Activated CD4-positive, alpha-beta memory T cell treated with anti-CD3 and anti-CD28 coated beads, Interleukin-2, amount 10 ng/mL, durations not matched to agents 7 days and 5 days (primary cell): ENCODE measurements around the gene ADM2. TPM values are rescaled to one million over a fixed set of nuclear protein-coding genes. Genes with fewer than 3 reads are reported as not detected.
A peak's percentile ranks its signal among the peaks of the same experiment; 100 is the strongest.

Experiments
- CTCF ChIA-PET: fragments of 350-600 bp; sonication (Branson Sonifier 250); formaldehyde crosslinking; loops from one replicate; lab custom pipeline; 2021; ENCODE audit warnings: antibody characterized with exemption, inconsistent platforms; lab: Charles Lee
- POLR2A ChIA-PET: fragments of 350-600 bp; sonication (Branson Sonifier 250); formaldehyde crosslinking; loops from one replicate; lab custom pipeline; 2021; ENCODE audit warnings: antibody characterized with exemption; lab: Charles Lee
- DNase-seq: peaks from one replicate; pipeline ENCODE4 v3.0.0-alpha.2; 2020
- H3K27ac Mint-ChIP-seq: one replicate; pipeline ENCODE4 v1.8.0; 2021; ENCODE audit warnings: mild to moderate bottlenecking, mixed read lengths
- H3K27me3 Mint-ChIP-seq: one replicate; pipeline ENCODE4 v1.8.0; 2021; ENCODE audit warnings: mixed read lengths
- H3K36me3 Mint-ChIP-seq: one replicate; pipeline ENCODE4 v1.8.0; 2021; ENCODE audit warnings: low read depth, mixed read lengths
- H3K4me1 Mint-ChIP-seq: one replicate; pipeline ENCODE4 v1.8.0; 2021; ENCODE audit warnings: mixed read lengths
- H3K4me3 Mint-ChIP-seq: one replicate; pipeline ENCODE4 v1.8.0; 2021; ENCODE audit warnings: mild to moderate bottlenecking, mixed read lengths
- H3K9me3 Mint-ChIP-seq: one replicate; pipeline ENCODE4 v1.8.0; 2021; ENCODE audit warnings: mixed read lengths
- total RNA-seq, 2 experiments: library from RNA; stranded (reverse); gene quantifications; one replicate each; pipeline ENCODE4 v1.2.3, GENCODE V29; 2021

ADM2 gene
- total RNA-seq, 2 experiments from 2014 or later: 7.6 to 8.8 TPM

DNA sequence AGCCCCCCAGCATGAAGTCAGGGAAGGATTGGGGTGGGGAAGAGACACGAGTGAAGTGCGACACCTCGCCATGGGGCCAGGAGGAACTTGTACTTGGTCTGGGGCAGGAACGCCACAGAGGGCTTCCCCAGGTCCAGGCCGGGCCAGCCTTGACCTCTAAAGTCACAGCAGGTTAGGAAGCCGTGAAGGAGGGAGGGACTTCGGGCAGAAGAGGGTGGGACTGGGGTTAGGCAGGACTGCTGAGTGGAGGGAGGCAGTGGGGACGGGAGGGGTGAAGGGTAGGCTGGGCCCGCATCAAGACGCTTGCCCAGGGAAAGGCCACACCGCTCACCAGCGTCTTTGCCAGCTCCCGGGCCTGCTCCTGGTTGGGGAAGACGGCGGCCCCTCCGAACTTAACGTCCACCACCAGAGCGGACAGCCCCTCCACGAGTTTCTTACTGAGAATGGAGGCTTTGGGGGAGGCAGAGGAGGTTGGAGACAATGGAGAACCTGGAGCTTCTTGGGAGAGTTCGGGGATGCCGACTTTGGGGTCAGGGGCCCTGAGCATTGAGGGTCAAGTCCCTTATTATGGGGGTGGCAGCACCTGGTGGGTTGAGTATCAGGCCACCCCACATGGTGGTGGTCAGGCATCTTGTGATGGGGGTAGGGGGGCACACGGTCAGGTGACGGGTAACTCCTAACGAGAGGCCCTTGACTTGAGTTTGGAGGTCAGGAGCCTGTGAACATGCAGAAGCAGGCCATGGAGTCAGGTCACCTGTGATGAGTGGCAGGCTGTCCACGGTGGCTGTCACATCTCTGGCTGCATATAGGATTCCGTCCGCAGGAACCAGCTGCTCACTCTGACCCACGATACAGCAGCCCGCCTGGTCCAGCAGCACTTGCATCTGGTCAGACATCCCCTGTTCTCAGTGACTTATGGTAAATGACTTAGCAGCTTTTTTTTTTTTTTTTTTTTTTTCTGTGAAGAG is 45.8 kb downstream of the ADM2 start:
- ChIA-PET CTCF (interaction anchor here (0.6 to 6.0 kb wide), 7 partner anchors 15 to 251 kb away, joined by 3 to 150 read pairs (median 4); partner anchors contain the start of genes KLHDC7B, LMF2 and SYCE3), POLR2A (interaction anchor here (0.7 to 12.1 kb wide), 12 partner anchors 11 to 94 kb away, joined by 3 to 583 read pairs (median 18); partner anchors contain the start of genes CHKB, KLHDC7B, LMF2 and NCAPH2)
- Mint-ChIP-seq H3K36me3 (peaks cover 48% of the 10 kb centered on the region), H3K9me3 (no peaks in the 10 kb centered on the region), H3K27ac (peak overlapping the region; percentile 89), H3K27me3 (no peaks in the 10 kb centered on the region), H3K4me3 (peak overlapping the region; percentile 83), H3K4me1 (peaks cover 43% of the 10 kb centered on the region)
- peak; percentile 69 for DNase-seq

DNA sequence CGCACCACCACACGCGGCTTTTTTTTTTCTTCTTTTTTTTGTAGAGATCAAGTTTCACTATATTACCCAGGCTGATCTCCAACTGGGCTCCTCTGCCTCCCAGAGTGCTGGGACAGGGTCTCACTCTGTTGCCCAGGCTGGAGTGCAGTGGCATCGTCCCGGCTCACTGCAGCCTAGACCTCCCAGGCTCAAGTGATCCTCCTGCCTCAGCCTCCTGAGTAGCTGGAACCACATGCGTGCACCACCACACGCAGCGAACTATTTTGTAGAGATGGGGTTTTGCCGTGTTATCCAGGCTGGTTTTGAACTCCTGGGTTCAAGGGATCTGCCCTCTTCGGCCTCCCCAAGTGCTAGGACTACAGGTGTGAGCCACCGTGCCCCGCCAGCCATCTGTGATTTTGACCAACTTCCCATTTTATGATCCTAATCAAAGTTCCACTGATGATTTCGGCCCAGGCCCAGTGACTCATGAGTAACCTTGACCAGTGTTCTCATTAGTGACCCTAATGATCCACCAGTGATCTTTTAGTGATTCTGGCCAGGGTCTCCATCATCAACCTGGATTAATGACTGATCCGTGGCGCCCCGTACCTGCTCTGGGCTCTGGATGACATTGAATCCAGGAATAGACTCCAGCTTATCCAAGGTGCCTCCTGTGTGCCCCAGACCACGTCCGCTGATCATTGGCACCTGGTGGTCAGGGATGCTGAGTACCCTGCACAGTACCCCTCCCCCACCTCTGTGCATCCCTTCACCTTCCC is 46.8 kb downstream of the ADM2 start:
- Mint-ChIP-seq H3K4me1 (peaks cover 48% of the 10 kb centered on the region), H3K27ac (peak overlapping the region; percentile 89), H3K9me3 (no peaks in the 10 kb centered on the region), H3K4me3 (peak overlapping the region; percentile 83), H3K27me3 (no peaks in the 10 kb centered on the region), H3K36me3 (peaks cover 49% of the 10 kb centered on the region)
- ChIA-PET POLR2A (interaction anchor here (0.8 to 12.1 kb wide), 15 partner anchors 10 to 277 kb away, joined by 3 to 583 read pairs (median 9); partner anchors contain the start of genes CHKB, HDAC10, KLHDC7B and LMF2), CTCF (interaction anchor here (1.1 to 6.0 kb wide), 5 partner anchors 14 to 252 kb away, joined by 3 to 150 read pairs (median 7); partner anchors contain the start of genes KLHDC7B, LMF2 and SYCE3)
- DNase-seq: no peak

DNA sequence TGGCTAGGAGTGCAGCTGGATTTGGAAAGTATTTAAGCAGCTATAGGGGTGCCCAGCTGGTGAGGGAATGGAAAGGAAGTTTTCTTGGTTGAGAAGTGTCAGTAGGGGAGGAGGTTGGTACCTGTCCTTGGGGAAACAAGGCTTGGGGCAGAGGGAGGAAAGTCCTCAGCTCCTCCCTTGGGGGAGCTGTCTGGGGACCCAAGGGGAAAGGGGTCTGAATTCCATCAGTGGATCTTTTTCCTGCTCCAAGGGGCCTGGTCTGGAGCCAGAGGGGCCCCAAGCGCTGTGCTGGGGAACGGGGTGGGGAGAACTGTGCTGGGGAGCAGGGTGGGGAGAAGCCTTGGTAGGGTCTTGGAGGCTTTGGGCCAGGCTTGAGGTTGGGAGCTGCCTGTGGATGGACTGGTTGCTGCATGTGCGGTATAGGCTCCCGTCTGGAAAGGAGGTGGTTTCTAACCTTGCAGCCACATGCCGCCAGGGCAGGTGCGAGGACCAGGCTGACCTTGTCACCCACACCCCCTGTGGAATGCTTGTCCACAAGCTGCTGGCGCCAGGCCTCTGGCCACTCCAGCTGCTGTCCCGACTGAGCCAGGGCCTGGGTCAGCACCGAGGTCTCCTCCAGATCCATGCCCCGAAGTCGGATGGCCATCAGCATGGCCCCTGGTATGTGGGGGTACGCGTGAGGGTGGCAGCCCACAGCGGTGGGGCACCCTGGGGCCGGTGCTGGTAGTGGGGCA is 47.5 kb downstream of the ADM2 start:
- peak overlapping the region; percentile 83 for H3K4me3 Mint-ChIP-seq

DNA sequence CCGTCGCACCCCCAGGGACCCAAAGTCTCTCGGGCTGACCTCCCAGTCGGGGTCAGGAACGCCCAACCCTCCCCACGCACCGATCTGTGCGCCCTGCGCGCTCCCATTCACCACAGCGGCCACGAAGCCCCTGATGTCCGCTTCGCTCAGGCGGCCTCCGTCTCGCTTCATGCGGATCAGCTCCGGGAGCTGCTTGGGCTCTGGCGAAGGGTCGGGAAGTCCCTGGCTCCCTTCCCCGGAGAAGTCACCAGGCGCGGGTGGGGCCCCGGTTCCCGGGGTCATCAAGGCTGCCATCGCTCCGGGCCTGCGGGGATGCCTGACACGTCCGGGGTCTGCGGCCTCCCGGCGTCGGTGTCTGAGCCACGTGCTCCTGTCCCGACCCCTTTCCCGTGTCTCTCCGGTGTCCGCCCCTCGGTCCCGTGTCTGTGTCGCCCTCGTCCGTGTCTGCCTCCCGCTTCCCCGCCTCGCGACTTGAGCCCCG is 48.1 kb downstream of the ADM2 start:
- ChIA-PET POLR2A (interaction anchor here (0.6 to 12.1 kb wide), 23 partner anchors 9 to 578 kb away, joined by 3 to 583 read pairs (median 4); partner anchors contain the start of genes ARSA, CHKB, KLHDC7B and LMF2), CTCF (interaction anchor here (1.0 to 6.0 kb wide), 5 partner anchors 12 to 92 kb away, joined by 4 to 150 read pairs (median 6); partner anchors contain the start of genes KLHDC7B, LMF2, NCAPH2 and SYCE3)
- peaks cover 53% of the 10 kb centered on the region for H3K4me1 Mint-ChIP-seq
- DNase-seq: no peak
- no peaks in the 10 kb centered on the region for H3K27me3 Mint-ChIP-seq
- H3K9me3 Mint-ChIP-seq: no peaks in the 10 kb centered on the region
- peaks cover 42% of the 10 kb centered on the region for H3K36me3 Mint-ChIP-seq
- H3K4me3 Mint-ChIP-seq: peak overlapping the region; percentile 83
- peak overlapping the region; percentile 89 for H3K27ac Mint-ChIP-seq

More for the DNA sequence above, 47.5 kb downstream of the ADM2 start:
- Mint-ChIP-seq H3K4me1 (peaks cover 49% of the 10 kb centered on the region), H3K27me3 (no peaks in the 10 kb centered on the region), H3K27ac (peak overlapping the region; percentile 89), H3K9me3 (no peaks in the 10 kb centered on the region), H3K36me3 (peaks cover 44% of the 10 kb centered on the region)
- ChIA-PET CTCF (interaction anchor here (1.4 to 6.0 kb wide), 4 partner anchors 13 to 92 kb away, joined by 4 to 150 read pairs (median 14); partner anchors contain the start of genes KLHDC7B, LMF2, NCAPH2 and SYCE3), POLR2A (interaction anchor here (0.6 to 12.1 kb wide), 16 partner anchors 9 to 277 kb away, joined by 3 to 583 read pairs (median 6); partner anchors contain the start of genes CHKB, HDAC10, LMF2 and NCAPH2)
- no peak for DNase-seq

DNA sequence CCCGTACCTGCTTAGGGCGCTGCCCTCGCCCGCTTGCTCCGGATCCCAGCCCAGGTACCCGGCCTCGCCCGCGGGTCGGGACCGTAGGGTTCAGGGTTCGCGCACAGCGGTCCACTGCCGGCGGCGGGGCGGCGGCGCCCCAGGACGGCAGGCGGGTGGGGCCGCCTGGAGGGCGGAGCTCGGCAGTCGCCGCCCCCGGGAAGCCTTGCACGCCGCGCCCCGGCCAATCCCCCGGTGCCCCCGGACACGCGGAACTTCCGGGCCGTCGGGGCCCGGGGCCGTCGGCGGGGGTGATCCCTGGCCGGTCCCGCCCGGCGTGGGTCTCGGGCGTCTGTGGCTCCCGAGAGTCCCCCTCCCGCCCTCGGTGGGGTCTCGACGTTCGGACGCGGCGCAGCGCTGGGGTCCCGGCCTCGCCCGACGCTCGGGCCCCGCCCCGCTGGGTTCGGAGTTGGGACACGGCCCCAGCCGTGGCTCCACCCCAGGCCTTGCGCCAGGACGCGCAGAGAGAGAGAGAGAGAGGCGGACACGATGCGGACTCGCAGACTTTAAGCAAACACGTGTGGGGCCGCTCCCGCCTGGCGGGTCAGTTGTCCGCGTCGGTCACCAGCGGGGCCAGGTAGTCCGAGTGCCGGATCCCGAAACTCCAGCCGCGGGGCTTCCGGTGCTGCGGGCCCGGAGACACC is 48.7 kb downstream of the ADM2 start, which contains the start of gene TYMP:
TSS of gene TYMP (minus strand) at position 116 of the 683 bp plus-strand sequence. CDS start 303 bp downstream, outside the sequence.
- POLR2A ChIA-PET: interaction anchor here (0.7 to 12.1 kb wide), 21 partner anchors 8 to 579 kb away, joined by 3 to 583 read pairs (median 4); partner anchors contain the start of genes ARSA, CHKB, KLHDC7B and LMF2
- DNase-seq: peak; percentile 84
- Mint-ChIP-seq H3K4me1 (peaks cover 50% of the 10 kb centered on the region), H3K36me3 (peaks cover 37% of the 10 kb centered on the region), H3K27ac (peak within 1 kb of the TSS; percentile 98), H3K4me3 (peak within 1 kb of the TSS; percentile 95), H3K27me3 (no peaks in the 10 kb centered on the region), H3K9me3 (no peaks in the 10 kb centered on the region)
- CTCF ChIA-PET: interaction anchor here (1.0 to 6.0 kb wide), 5 partner anchors 12 to 91 kb away, joined by 4 to 150 read pairs (median 6); partner anchors contain the start of genes KLHDC7B, LMF2, NCAPH2 and SYCE3

DNA sequence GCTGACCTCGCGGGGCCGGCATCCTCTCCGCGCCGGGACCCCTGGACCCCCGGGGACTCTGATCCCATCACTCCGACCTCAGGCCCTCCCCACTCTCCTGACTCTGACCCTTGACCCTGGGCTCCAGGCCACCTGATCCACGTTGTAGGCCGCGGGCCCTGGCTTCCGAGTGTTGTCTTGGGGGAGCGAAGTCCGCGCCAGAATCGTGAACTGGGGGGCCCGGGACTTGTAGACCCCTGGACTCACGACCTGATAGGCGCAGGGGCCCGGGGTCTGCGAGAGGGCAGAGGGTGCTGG is 49.2 kb downstream of the ADM2 start:
- Mint-ChIP-seq H3K4me3 (peak overlapping the region; percentile 95), H3K4me1 (peaks cover 51% of the 10 kb centered on the region), H3K27me3 (no peaks in the 10 kb centered on the region), H3K9me3 (no peaks in the 10 kb centered on the region), H3K27ac (peak overlapping the region; percentile 98), H3K36me3 (peaks cover 37% of the 10 kb centered on the region)
- POLR2A ChIA-PET: interaction anchor here (0.6 to 12.1 kb wide), 10 partner anchors 8 to 340 kb away, joined by 3 to 583 read pairs (median 20); partner anchors contain the start of genes CHKB, KLHDC7B, LMF2 and NCAPH2
- CTCF ChIA-PET: interaction anchor here (0.9 kb wide), 1 partner anchor 8 kb away, joined by 3 read pairs; no protein-coding TSS in a partner anchor
- DNase-seq: no peak

DNA sequence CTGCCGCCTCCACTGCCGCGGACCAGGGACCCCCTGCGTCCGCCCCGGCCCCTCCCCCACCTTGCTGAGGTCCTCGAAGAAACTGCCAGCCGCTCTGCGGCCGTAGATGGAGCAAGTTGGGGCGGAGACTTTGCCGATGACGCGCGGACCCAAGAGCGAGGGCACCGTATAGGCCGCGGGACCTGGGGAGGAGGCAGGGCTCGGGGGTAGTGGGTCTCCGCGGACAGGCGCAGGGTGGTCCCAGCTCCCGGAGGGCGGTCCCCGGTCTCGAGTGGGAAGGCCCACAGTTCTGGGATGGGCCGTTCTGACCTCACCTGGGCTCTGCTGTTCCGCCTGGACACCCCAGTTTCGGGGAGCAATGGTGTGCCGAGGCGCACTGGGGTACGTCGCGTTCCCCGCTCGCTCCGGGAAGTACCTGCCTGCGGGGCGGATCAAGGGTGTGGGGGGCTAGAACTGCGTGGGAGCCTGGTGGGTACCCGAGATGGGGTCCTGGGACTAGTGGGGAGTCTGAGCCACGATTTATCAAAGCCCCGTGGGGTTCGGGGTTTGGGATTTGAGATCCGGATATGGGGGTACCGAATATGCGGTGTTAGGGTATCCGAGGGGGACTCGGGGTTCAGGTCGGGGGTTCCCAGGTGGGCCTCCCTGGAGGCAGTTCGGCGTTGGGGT is 49.7 kb downstream of the ADM2 start:
- ChIA-PET POLR2A (interaction anchor here (0.6 to 12.1 kb wide), 12 partner anchors 7 to 340 kb away, joined by 3 to 583 read pairs (median 11); partner anchors contain the start of genes CHKB, KLHDC7B, LMF2 and NCAPH2), CTCF (interaction anchor here (0.9 to 2.4 kb wide), 4 partner anchors 8 to 32 kb away, joined by 3 to 7 read pairs (median 4); partner anchors contain the start of gene SYCE3)
- H3K4me1 Mint-ChIP-seq: peaks cover 53% of the 10 kb centered on the region
- H3K36me3 Mint-ChIP-seq: peaks cover 37% of the 10 kb centered on the region
- peak overlapping the region; percentile 95 for H3K4me3 Mint-ChIP-seq
- no peaks in the 10 kb centered on the region for H3K27me3 Mint-ChIP-seq
- peak overlapping the region; percentile 98 for H3K27ac Mint-ChIP-seq
- H3K9me3 Mint-ChIP-seq: no peaks in the 10 kb centered on the region
- DNase-seq: peak; percentile 90

DNA sequence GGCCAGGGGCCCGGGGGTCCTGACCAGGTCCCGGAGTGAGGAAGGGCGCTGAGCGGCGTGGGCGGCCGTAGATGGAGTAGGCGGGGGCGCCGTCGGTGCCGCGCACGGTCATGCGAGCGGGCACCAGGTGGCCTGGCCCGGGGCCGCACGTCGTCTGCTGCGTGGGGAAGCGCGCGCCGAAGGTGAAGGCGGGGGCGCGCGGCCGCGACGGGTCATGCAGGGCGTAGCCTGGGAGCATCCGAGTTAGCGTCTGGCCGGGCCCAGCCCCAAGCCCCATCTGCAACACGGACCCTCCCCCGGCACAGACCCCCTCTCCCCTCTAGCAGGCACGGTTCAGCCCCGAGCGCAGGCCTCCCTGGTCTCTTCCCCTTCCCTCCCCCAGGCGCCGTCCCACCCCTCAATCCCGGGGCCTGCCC is 50.2 kb downstream of the ADM2 start:
- Mint-ChIP-seq H3K9me3 (no peaks in the 10 kb centered on the region), H3K4me3 (peak overlapping the region; percentile 95), H3K4me1 (peaks cover 58% of the 10 kb centered on the region), H3K27ac (peak overlapping the region; percentile 98), H3K36me3 (peaks cover 37% of the 10 kb centered on the region), H3K27me3 (no peaks in the 10 kb centered on the region)
- POLR2A ChIA-PET: interaction anchor here (0.8 to 12.1 kb wide), 15 partner anchors 7 to 341 kb away, joined by 3 to 583 read pairs (median 8); partner anchors contain the start of genes ADM2, CHKB, KLHDC7B and LMF2
- CTCF ChIA-PET: interaction anchor here (0.9 to 2.4 kb wide), 4 partner anchors 7 to 31 kb away, joined by 3 to 7 read pairs (median 4); partner anchors contain the start of gene SYCE3
- DNase-seq: peak; percentile 83

DNA sequence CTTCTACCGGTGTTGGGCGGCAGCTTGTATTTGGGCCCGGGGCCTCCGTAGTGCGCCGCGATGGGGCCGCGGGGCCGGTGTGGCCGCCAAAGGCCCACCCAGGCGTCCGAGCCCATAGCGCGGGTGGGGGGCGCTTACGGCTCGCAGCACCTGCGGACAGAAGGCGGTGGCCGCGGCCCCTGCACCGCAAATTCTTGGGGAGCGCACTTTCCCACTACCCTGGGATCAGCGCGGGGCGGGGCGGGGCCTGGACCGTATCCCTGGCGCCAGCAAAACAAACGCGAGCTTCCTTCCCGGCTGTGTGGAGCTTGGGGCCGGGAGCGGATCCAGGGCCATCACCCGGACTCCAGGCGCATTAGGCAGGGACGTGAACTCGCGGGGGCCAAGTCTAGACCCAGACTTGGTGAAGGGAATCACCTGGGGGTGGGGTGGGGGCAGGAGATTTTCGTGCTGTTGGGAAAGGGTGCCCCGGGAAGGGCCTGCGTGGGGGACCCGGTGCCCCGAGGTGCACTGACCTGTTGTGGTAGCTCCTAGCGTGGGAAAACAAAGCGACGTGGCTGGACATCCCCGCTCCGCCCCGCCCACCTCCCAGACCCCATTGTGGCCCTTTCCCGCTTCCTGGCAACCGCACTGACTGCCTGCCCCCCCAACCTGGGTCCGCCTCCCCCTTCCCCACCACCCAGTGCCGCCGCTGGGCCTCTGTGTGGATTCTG is 50.8 kb downstream of the ADM2 start:
- POLR2A ChIA-PET: interaction anchor here (0.8 to 12.1 kb wide), 13 partner anchors 6 to 341 kb away, joined by 3 to 583 read pairs (median 10); partner anchors contain the start of genes ADM2, CHKB, KLHDC7B and LMF2
- CTCF ChIA-PET: interaction anchor here (0.9 to 2.4 kb wide), 4 partner anchors 9 to 31 kb away, joined by 3 to 7 read pairs (median 4); partner anchors contain the start of gene SYCE3
- Mint-ChIP-seq H3K4me3 (peak overlapping the region; percentile 95), H3K27ac (peak overlapping the region; percentile 98), H3K27me3 (no peaks in the 10 kb centered on the region), H3K36me3 (peaks cover 33% of the 10 kb centered on the region), H3K4me1 (peaks cover 56% of the 10 kb centered on the region), H3K9me3 (no peaks in the 10 kb centered on the region)
- DNase-seq: no peak
